Brain microvascular endothelial cell (primary cell): ENCODE measurements around the gene ARSJ.

Experiments used
- DNase-seq: peaks from one replicate; pipeline ENCODE4 v3.0.0-alpha.2; 2020
- H3K27ac ChIP-seq: fragments of 250-450 bp; sonication (Bioruptor Pico); 2 replicates; pipeline ENCODE4 v1.5.1; 2020; ENCODE audit warnings: mild to moderate bottlenecking, moderate library complexity
- H3K27me3 ChIP-seq: fragments of 250-450 bp; sonication (Bioruptor Pico); replicated peaks from 2 replicates; pipeline ENCODE4 v1.5.1; 2020; ENCODE audit warnings: mild to moderate bottlenecking
- H3K36me3 ChIP-seq: fragments of 250-450 bp; sonication (Bioruptor Pico); replicated peaks from 2 replicates; pipeline ENCODE4 v1.5.1; 2020; ENCODE audit warnings: mild to moderate bottlenecking
- H3K4me3 ChIP-seq: 2 replicates; pipeline ENCODE4 v1.5.1; 2011; ENCODE audit warnings: low read depth, mild to moderate bottlenecking, control low read depth, low read length, moderate library complexity
- in situ Hi-C: cut with HindIII; loops from 2 replicates; pipeline ENCODE4 v1.10.0; 2017; ENCODE audit warnings: low sequenced_read_pairs, low pct_ligation_motif_present
- TF ChIP-seq, protein P1 (sequence below): IDR thresholded peaks from 2 replicates; pipeline ENCODE4 v1.5.1; 2011; ENCODE audit warnings: low read depth, mild to moderate bottlenecking, moderate library complexity, low read length, control low read depth, inconsistent platforms; ENCODE audit errors: missing control alignments

The ARSJ gene

DNA sequence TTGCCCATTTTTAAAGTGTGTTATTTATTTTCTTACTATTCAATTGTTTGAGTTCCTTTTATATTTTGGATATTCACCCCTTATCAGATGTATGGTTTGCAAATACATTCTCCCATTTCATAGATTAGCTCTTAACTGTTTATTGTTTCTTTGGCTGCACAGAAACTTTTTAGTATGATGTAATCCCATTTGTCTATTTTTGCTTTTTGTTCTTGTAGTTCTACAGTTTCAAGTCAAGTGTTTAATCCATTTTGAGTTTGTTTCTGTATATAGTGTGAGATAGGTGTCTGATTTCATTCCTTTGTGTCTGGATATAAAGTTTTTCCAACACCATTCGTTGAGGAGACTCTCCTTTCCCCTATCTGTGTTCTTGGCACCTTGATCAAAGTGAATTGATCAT lies 120.5 kb downstream of the ARSJ start:
- H3K4me3 ChIP-seq, result no peak overlapping the region
- TF ChIP-seq, protein P1, sequence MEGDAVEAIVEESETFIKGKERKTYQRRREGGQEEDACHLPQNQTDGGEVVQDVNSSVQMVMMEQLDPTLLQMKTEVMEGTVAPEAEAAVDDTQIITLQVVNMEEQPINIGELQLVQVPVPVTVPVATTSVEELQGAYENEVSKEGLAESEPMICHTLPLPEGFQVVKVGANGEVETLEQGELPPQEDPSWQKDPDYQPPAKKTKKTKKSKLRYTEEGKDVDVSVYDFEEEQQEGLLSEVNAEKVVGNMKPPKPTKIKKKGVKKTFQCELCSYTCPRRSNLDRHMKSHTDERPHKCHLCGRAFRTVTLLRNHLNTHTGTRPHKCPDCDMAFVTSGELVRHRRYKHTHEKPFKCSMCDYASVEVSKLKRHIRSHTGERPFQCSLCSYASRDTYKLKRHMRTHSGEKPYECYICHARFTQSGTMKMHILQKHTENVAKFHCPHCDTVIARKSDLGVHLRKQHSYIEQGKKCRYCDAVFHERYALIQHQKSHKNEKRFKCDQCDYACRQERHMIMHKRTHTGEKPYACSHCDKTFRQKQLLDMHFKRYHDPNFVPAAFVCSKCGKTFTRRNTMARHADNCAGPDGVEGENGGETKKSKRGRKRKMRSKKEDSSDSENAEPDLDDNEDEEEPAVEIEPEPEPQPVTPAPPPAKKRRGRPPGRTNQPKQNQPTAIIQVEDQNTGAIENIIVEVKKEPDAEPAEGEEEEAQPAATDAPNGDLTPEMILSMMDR, result no peak
- in situ Hi-C loops, result no loop called here
- no peak overlapping the region for H3K27ac ChIP-seq
- H3K36me3 ChIP-seq, result no peaks in the 10 kb centered on the region
- no peak for DNase-seq
- H3K27me3 ChIP-seq, result no peaks in the 10 kb centered on the region

DNA sequence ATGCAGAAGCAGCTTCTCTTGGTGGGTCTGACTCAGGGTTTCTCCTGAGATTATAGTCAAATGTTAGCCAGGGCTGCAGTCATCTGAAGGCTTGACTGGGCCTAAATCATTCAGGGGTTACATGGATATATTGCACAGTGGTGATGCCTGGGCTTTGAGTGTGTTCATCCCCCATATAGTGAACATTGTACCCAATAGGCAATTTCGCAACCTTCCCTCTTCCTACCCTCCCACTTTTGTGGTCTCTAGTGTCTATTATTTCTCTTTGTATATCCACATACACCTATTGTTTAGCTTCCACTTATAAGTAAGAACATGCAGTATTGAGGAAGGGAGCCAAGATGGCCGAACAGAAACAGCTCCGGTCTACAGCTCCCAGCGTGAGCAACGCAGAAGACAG lies 127.6 kb downstream of the ARSJ start:
- no peak for DNase-seq
- in situ Hi-C loops, result no loop called here
- Histone ChIP-seq H3K4me3 (no peak overlapping the region), H3K36me3 (no peaks in the 10 kb centered on the region), H3K27ac (no peak overlapping the region), H3K27me3 (no peaks in the 10 kb centered on the region)
- TF ChIP-seq, protein P1, result no peak
